ENCODE results near the gene IL18R1.

Gene IL18R1

DNA sequence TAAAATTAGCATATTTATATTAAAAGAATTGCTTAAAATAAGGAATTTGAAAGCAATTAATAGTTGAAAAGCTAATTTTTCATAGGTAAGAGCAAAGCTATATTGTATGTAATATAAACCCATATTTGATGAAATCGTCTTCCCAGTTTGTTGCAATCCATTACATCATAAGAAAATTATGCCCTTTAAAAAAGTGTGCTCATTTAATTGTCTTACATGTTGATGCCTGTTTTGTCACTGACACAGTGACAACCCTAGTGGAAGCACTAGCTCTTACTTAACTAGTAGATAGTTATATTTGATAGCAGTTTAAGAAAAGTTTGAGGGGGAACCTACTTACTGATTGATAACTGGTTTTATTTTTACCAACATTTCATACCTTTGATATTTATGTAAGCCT, 37.3 kb downstream of the IL18R1 start:
- DNase-seq, result no peak

DNA sequence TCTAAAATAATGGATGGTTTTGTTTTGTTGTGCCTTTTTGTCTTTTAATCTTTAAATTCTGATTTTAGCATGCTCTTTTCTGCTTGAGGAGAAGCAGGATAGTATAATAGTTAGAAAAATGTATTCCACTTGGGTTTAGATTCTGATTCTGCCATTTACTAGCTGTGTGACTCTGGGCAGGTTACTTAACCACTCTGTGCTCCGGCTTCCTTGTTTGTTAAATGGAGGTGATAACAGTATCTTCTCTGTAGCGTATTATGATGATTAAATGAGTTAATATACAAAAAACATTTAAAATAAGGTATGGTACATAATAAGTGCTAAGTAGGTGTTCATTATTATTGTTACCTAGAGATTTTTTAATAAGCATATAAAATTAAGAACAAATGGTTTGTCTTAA, 40.4 kb downstream of the IL18R1 start:
- DNase-seq, result no peak

DNA sequence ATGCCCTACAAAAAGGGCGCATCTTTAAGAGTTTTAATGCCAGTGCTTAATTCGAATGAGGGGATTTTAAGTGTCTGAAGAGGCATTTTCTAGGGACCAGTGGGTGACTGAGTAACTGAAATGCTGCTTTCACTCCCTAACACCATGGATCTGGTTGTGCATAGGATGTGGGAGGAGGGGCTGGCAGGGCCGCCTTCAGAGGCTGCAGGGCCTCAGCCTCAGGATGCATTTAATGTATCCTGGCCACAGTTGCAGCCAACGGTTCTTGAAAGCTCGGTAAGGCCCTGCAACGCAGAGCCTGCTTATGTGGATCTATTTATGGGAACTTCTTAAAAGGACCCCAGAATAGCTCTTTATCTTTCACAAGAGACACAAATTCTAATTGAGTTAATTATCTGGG, 41.6 kb downstream of the IL18R1 start:
- no peak for DNase-seq

DNA sequence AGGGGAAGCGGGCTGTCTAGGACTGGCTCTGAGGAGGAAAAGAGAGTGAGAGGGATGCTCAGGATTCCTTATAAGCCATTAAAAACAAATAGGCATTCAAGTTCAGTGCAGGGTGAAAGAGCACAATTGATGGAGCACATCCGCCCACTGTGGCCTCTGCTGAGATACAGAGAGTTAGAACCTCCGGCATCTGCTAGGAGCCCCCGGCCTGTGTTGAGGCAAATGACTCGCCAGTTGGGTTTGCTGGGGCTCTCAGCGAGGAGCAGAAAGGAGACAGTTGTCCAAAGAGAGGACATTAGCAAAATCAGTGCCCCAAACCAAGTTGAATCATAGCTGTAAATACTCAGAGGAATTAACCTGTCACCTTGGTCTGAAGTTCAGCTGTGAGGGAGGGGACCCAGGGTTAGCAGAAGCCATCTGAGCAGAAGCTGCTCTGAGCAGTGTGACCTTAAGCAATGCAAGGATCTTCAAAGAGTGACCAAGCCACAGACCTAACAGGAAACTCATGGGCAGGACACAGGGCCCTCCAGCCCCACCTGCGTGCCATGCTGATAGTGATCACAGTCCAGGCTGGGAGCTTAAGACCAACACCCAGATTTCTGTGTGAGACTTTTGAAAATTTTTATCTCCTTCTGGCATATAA, 44.0 kb downstream of the IL18R1 start:
- no peak for DNase-seq

GRCh38 chr2:102401456-102401855, 45.9 kb downstream of the IL18R1 start:
- no peak for DNase-seq

GRCh38 chr2:102401865-102402264, 46.3 kb downstream of the IL18R1 start:
- DNase-seq, result no peak

- no peak for DNase-seq
Observed at GRCh38 chr2:102410952-102411351, 55.4 kb downstream of the IL18R1 start.

GRCh38 chr2:102412199-102412598, 56.6 kb downstream of the IL18R1 start:
- DNase-seq, result no peak

DNA sequence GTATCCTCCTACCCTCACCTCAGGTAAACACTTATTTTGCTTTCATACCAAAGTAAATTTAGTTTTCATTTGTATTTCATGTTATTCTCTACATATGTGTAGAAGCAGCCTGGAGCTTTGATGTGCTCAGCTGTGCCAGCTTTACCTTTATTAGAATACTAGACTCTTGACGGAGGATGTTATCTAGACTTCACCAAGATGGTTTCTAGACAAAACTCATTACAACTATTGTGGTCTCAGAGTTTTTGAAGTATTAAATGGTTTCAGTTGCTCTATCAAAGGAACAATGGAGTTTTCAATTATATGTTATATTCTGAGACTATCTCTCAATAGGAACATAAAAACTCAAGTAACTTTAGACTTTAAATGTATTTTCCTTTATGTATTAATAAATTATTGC, 62.4 kb downstream of the IL18R1 start:
- DNase-seq, result no peak

DNA sequence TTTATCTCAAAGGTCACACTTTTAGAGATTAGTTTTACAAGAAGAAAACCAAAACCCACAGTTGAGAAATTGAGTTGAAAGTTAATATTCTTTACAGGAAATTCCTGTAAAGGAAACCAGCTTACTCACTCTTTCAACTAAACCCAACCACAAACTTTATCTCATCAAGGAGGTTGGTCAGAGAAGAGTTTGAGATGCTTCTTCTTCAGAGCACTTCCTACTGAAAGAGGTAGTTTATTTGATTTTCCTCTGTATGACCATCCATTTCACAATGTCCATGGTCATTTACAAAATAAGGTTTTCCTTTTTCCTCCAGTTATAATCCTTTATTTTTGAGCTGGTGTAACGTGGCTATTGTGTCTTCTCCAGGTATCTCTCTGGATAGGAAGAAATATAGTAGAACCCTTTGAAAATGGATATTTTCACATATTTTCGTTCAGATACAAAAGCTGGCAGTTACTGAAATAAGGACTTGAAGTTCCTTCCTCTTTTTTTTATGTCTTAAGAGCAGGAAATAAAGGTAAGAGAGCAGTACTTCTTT, 62.9 kb downstream of the IL18R1 start:
- no peak for DNase-seq

- DNase-seq, result no peak
Observed at GRCh38 chr2:102420290-102420689, 64.7 kb downstream of the IL18R1 start.

DNA sequence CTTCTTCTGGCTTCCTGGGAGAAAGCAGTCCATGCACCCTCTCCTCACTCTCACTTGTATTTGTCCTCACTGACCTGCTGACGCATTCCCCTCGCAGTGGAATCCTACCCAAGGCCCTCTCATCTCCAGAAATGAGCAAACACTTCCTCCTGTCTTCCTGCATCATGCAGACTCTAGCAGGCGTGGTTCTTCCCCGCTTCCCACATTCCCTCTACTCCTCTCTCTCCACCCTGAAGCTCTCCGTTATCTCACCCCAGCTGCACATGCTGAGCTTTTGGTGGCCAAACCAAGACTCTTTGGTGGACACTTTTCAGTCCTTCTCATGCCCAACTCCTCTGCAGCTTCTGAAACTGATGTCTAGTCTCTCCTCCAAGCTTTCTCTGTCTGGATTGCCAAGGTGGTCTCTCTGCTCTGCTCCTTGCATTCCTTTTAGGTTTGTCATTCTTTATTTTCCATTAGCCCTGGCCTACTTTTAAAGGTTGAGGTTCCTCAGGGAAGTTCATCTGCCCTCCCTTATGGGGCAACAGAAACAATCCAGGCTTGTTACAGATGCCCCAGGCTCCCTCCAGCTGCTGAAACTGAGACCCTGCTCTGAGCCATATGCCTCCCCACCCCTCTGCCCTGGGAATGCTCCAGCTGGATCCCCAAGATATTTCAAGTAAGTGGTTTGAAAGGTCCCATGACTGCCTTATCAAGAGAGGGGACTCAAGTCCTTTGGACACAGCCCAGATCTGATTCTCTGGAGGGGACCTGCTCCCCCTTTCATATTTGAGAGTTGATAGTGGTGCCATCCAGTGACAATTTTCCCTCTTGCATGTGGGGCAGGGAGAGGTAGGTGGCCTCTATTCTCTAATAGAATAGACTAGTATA, 66.5 kb downstream of the IL18R1 start:
- DNase-seq, result no peak

DNA sequence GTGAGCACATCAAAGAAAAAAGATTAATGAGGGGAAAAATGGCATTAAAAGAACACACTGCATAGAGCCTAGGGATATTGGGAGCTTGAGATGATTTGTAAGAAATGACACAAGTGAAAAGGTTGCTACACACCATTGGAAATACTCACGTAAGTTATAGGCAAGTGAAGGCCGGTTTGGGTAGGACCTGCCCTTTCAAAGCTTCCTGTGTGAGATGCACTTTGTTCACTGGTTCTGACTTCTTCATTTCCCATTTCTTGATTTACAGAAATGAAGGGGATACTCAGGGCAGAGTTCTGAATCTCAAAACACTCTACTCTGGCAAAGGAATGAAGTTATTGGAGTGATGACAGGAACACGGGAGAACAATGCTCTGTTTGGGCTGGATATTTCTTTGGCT, 67.3 kb downstream of the IL18R1 start, which contains the start of gene IL18RAP:
Gene IL18RAP (plus strand): TSS at position 251 of the 400 bp plus-strand sequence. CDS start 118 bp downstream, at position 369.
- no peak for DNase-seq

DNA sequence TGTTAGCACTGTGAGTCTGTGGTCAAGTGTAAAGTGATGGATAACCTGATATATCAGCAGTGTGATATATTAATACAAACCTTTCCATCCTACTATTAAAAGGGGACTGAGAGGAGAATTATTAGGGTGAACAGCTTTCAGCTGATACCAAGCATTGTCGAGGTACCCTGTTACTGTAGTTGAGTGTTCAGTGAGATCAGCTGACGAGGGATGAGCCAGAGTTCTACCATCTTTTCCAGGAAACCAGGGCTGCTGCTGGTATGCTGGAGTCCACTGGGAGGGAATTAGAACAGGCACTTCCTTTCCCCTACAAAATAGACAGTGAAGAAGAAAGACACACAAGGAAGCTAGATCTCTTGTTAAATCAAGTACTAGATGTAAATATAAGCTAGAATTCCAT, 67.8 kb downstream of the IL18R1 start:
- DNase-seq, result no peak

- DNase-seq, result no peak
Observed at GRCh38 chr2:102424754-102425153, 69.2 kb downstream of the IL18R1 start.

GRCh38 chr2:102425441-102426132, 70.0 kb downstream of the IL18R1 start:
- no peak for DNase-seq

GRCh38 chr2:102427249-102427648, 71.7 kb downstream of the IL18R1 start:
- DNase-seq, result no peak

DNA sequence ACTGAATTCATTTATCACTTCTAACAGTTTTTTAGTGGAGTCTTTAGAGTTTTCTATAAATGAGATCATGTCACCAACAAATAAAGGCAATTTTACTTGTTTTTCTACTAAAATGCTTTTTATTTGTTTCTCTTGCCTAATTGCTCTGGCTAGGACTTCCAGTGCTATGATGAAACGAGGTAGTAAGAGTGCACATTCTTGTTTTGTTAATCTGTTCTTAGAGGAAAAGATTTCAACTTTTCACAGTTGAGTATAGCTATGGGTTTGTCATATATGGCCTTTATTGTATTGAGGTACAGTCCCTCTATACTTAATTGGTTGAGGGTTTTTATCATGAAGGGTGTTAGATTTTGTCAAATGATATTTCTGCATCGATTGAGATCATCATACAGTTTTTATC, 73.0 kb downstream of the IL18R1 start:
- DNase-seq, result no peak

DNA sequence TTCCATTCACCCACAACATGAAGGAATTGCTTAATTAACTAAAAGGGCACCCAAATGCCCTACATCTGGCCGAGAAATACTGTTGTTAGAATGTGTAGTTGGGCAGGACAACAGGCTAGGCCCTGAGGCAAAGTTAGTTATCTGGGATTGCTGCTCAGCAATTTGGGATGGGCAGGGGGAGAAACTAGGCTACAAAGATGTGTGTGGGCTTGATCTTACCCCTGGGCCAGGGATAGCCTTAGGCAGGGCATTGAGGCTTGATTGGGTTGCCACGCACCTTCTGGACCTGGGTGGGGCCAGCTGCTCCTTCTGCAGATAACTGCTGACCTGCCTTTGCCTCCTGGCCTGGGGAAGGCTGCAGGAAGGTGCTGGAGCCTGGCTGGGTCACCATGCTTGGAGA, 76.8 kb downstream of the IL18R1 start:
- DNase-seq, result no peak

- DNase-seq, result no peak
Observed at GRCh38 chr2:102433973-102434654, 78.5 kb downstream of the IL18R1 start.

DNA sequence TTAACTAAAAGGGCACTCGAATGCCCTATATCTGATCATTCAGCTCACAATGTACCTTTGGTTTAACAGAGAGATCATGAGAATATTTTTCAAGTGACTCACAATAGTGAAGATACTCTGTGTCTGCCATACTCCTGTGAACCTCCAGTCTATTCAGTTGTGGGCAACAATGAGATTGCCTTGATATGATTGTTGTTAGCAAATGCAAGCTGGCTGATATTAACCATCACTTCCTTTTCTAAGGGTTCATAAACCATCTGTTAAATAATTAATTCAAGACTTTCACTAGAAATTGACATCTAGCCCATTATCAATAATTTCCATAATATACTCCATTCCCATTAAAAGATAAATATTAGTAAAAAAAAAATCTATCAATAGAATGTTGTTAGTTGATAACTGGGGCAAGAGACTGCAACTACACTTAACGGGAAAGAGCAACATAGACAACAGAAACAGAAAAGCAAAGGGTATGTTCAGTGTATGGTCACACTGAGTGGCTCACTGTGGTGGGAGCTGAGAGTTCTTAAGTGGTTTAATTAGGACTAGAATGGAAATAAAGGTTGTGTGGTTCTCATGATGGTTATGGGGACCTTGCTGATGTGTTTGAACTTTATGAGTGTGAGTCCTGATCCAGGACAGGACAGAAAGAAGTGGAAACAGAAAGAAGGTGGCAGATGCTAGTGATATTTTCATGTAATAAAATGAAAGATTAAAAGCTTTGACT, 79.2 kb downstream of the IL18R1 start:
- no peak for DNase-seq

DNA sequence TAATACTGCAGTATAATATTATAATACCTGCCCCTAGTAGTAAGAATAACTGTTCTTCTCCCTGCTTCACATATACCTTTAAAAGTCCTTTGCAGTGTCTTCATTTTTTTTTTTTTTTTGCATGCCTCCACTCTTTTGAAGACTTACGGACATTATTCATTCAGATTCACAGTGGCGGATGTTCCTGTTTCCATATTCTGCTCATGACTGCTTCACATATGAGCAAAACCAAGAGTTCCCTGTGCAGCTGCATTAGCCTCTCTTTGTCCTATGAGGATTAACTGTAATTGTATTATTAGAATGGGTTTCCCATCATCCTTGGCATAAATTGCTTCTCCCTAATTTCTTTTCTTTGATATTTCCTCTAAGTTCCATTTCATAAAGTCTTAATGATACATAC, 80.1 kb downstream of the IL18R1 start:
- DNase-seq, result no peak
